ENCODE measurements around the gene UGT2B10.

Gene UGT2B10

DNA sequence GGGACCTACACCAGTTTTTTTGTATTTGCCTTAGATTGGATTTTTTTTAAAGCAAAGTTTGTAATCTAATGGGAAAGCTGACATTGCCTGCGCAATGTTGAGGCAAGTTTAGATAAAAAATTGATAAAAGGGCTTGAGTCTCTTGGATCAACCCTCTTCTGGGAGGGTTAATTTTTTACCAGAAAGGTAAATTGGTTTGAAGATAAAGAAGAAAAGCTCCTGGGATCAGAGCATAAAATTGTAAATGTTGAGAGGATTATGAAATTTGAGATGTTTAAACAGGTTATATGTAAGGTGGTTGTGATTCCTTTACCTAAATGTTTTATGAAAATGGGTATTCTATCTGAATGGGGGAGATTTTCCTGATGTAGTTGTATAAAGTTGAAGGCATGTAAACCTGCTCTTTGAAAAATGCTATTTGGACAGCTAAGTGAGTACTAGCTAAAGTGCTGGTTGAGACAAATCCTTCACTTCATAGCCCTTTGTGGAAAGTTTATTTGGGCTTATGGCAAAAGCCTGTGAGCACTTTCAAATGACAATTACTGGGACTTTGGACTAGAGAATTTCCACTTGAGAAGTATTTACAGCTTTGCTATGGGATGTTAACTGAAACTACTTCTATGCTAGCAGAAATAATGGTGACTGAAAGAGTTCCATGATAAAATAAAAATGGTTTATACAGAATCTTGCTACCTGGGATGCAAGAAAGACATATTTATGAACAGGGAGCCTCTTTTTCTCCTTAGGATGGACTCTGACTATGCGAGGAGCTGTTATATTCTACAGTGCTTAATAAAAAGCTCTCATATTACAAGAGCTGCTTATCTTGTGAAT lies 56.2 kb downstream of the UGT2B10 start:
- no peak for DNase-seq

DNA sequence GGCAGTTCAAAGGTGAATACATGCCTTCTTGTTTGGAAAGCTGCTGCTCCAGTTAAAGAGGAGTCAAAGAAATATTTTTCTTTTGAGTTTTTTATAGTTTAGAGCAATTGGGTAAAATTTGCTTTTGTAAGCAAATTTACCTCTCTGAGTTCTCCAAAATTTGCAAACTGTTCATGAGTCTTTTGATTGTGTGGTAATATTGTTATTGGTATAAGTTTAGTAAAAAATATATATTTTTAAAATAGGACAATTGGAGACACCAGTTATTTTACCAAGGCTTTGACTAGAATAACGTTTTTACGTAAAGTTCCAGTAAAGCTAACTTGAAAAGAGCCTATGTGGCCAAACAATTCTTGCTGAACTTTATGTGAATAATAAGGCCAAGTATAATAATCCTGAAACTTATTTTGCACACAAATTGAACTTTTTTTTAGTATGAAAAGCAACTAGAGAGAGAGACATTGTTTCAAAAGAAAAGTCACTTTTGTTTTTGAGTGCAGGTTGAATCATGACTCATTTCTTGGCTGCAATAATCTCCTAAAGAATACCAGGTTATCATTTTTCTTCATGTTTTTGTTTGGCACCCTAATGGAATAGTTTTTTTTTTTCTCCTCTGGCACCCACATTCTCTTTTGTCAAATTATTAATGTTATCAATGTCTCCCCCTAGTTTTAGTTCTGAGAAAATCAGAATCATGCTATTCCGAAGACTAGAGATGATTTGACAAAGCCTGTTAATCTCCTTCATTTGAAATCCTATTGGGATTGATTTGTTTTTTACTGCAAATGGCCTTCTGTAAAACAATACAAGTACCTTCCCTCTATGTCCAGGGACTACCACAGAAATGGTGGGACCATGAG lies 57.1 kb downstream of the UGT2B10 start:
- DNase-seq = no peak

DNA sequence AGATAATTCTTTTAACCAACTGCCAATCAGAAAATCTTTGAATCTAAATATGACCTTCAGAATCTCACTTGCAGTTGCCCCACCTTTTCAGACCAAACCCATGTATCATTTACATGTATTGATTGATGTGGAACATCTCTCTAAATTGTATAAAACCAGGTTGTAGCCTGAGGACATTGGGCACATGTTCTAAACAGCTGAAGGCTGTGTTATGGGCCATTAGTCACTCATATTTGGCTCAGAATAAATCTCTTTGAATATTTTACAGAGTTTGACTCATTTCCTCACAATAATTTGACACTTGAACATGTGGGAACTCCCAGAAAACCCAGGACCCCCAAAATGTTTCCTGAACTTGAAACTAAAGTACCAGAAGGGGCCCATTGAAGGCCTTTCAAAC lies 58.7 kb downstream of the UGT2B10 start:
- no peak for DNase-seq

DNA sequence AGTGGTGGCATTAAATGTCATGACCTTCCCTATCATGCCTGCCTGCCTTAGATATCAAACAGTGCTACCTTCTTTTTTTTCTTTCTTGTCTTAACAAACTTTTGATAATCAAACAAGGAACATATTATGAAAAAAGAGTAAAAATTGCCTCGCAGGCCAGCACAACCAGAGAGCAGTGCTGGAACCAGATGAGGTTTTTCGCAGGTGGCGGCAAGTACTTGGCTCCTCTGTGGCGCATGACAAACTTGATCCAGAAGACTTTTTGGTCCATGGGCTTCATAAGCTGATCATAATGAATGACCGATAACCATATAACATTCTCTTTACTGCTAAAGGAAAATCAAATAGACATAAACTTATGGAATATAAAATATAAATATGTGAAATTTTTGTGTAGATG lies 61.8 kb downstream of the UGT2B10 start:
- DNase-seq = no peak

DNA sequence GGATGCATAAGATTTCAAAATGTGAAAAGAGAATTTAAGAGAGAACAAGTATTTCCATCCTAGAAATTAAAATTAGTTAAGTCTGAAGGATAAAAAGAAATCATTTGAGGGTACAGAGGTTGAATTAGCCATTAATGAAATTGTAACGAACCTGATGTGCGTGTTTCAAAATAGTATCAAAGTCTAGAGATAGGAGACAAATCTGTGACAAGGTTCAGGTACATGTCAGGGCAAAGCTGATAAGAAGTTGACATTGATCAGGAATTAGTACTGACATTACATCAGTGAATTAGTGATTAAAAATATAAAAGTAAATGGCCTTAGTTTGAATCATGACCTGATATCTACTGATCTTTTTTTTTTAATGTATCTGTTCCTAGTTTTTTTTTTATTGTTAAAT lies 62.3 kb downstream of the UGT2B10 start:
- DNase-seq = no peak

Data from inflammatory macrophage treated with lipopolysaccharide for 1 hour (primary cell).